Stimulated activated CD4-positive, alpha-beta T cell treated with anti-CD3 and anti-CD28 coated beads, Interleukin-4, amount 100 ng/mL, for 4 hours (primary cell): ENCODE data around the gene ABLIM1.
"Not testable (repeated sequence)": the region's sequence is repeated elsewhere in the genome, so short reads cannot be mapped to it uniquely, and the experiment has no call there.

ENCODE experiments used
- DNase-seq, 2 experiments: peaks; one replicate each; pipeline ENCODE4 v3.0.0-alpha.2; 2020

The ABLIM1 gene

DNA sequence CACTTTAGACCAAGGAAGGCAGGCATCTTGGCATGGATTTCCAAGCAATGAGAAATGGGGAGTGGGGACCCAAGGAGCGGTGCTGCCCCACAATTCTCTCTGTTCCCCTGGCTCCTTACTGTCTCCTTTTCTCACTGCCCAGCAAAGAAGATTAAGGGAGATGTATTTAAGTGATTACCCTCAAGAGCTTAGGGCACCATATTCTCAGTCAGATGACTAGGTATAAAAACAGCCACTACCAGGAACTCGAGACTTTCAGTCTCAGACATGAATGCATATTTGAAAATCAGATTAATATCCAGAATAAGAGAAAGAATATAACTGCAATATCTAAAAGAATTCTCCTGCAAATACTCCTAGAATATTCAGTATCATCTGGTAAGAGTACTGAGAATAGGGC lies at the start of gene ABLIM1:
ABLIM1 (minus strand) TSS at position 101 of the 400 bp plus-strand sequence; CDS start at position 26, 75 bp downstream.
- no peak for DNase-seq

DNA sequence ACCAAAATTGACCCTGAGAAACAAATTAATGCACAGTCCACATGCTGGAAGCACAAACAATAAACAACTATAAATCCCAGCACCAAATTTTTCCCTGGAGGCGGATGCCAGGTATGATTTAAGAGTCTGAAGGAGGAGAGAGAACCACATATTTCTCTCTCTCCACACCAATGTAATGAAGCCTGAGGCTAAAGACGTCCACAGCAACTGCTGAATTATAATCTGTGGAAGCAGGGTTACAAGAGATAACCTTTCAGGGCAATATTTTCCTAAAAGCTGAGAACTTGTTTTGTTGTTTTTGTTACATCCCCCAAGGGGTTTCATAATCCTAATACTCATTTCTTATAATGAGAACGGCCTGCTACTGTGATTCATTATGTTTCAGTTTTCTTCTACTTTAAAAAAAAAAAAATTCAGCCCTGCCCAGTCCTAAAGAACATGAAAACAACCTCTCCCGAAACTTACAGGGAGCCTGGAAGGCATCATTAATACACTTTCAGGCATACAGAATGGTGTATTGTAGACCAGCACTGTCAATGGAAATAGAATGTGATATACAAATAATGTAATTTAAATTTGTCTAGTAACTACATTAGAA lies 48.5 kb upstream of the ABLIM1 start:
- no peak for DNase-seq

DNA sequence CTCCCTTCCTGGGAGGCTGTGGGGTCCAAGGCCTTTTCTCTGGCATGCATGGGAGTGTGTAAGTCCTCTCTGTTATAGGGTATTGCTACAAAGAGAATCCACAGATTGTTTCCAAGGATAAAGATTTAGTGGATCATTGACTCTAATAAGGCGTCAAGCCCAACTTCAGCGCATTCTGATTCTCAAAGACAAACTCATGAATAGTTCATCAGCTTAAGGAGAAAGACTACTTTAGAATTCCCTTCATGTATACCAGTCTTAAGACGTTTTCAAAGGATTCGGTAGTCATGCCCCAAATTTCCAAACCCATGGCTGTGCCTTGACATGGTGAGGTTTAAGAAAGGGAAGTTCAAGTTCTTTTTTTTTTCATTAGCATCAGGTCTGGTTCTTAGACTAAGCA lies 46.6 kb upstream of the ABLIM1 start:
- DNase-seq, result no peak

DNA sequence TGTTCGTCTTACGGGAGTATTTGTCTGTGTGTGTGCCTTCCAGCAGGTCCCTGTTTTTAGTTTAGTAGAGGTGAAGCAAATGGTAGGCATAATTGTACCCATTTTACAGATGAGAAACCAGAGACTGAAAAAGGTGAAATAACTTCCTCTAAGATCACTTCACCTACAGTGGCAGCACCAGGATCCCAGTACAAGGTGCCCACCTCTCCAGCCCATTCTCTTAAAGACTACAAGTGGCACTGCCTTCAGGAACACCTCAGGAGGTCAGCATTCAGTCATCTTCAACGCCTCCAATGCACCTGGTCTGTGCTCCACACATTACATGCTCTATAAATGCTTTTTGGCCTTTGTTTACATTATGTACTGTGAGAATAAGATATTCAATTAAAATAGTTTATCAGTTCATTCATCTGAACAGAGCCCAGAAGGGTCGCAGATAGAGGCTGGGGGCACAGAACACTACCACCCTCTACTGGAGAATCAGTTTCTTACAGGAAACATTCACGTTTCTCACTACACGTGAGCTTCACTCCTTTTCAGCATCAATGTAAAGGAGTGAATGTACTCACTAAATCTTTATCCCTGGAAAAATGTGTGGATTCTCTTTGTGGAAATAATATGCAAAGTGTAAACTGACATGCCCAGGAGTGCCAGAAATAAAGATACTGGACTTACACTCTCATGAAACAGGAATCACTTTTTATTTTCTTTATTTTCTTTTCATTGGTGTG lies 45.5 kb upstream of the ABLIM1 start:
- DNase-seq, result peak in 1 of 2 experiments; percentile 4

DNA sequence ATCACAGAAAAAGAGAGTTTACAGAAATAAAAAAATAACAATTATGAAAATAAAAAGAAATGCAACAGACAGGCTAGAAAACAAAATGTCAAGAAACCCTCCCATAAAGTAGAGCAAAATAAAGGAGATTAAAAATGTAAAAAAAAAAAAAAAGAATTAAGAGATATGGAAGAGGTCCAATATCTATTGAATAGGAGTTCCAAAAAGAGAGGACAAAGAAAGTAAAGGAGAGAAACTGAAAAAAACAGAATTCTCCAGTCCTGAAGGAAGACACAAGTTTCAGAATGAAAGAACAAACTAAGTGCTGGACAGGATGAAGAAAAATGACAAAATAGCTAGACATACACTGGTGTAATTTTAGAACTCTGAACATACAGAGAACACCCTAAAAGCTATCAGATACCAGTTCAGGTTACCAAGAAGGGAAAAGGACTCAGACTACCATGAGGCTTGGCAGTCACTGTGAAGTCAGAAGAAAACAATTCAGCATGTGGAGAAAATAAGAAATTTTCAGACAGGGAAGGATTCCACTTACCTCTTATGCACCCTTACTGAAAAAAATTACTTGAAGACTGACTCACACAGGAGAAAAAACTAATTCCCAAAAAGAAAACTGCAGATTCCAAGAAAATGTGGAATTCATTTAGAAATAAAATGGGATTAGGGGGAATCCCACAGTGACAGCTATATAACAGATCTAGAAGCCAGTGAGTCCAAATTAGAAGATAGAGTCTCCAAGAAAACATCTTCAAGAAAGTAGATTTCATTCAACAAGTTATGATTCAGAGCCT lies 40.4 kb upstream of the ABLIM1 start:
- no peak for DNase-seq

DNA sequence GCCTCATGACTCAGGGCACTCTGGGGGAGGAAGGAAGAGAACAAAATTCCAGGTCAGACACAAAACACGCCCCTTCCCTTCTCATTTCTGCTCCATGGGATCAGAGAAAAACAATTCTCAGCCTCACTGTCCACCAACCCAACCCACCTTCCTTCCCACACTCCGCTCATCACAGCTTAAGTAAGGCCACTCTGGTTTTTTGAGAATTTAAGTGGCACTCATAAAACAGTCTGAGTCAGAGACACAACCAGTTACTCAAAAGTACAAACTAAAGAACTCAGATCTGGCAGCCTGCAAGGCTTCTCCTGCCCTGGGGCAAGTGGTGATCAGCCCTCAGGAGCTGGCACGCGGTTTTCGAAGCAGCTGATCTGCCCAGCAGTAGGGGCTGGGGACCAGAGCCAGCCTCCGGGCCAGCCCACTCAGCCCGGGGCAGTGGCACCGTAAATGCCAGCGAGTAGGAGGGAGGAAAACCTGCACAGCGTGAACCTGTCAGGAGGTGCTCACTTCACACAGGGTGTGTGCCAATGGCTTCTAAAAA lies 39.1 kb upstream of the ABLIM1 start:
- DNase-seq, result no peak

DNA sequence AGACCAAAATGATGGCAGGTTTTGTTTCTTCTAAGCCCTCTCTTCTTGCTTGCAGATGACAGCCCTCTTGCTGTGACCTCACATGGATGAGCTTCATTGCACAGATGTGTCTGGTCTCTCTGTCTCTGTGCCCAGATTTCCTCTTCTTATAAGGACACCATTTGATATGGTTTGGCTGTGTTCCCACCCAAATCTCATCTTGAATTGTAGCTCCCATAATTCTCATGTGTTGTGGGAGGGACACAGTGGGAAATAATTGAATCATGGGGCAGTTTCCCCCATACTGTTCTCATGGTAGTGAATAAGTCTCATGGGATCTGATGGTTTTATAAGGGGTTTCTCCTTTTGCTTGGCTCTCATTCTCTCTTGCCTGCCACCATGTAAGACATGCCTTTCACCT lies 38.2 kb upstream of the ABLIM1 start:
- DNase-seq, result not testable (repeated sequence)

DNA sequence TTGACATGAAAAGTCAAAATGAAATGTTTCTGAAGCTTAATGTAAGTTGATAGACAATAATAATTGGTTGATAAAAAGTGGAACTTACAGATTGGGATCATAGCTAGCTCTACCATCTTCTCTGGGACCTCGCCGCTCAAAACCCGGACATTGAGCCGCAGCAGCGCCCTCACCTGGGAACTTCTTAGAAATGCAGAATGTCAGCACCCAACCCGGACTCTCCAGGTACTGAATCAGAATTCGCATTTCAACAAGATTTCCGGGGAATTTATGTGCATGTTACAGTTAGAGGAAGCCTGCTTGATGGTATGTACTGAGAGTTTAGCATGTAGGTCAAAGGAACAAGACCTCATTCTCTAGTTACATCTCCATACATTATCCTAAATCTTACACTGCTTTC lies 36.7 kb upstream of the ABLIM1 start:
- DNase-seq, result peak in 1 of 2 experiments; percentile 21

DNA sequence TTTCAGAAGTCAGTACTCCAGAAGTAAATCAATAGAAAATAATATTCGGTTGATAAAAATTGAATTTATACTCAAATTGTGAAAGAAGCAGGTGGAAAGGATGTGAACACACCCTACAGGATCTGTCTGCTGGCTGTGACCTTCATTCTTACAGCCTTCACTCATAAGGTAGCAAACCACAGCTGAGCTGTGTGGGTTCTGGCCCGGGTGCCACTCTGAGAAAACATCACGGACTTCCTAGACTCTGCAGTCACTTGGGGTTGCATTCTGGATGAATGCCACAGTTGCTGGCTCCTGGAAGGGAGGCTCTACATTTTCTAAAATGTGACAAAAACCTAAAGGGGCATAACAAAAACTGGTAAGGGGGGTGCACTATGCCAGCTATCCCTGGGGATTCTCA lies 36.0 kb upstream of the ABLIM1 start:
- DNase-seq, result no peak

DNA sequence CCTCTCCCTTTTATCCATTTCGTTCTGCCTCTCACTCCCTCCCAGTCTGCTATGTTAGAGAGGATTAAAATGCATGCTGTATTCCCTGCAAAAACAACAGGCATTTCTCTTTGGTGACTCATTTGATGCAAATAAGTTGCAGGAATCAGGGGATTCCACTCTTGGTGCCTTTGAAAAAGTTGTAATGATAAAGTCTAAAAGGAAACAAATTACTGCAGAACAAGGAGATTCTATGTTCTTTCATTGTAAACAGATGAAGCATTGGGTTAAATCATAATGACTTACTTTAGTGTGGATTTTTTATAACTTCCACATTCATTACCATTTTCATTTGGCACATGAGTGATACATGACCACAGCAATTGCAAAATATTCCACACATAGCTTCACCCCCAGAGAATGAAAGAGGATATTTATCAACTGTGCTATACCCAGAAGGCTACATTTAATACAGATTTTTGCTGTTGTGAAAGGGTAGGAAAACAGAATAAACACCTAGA lies 33.4 kb upstream of the ABLIM1 start:
- no peak for DNase-seq

DNA sequence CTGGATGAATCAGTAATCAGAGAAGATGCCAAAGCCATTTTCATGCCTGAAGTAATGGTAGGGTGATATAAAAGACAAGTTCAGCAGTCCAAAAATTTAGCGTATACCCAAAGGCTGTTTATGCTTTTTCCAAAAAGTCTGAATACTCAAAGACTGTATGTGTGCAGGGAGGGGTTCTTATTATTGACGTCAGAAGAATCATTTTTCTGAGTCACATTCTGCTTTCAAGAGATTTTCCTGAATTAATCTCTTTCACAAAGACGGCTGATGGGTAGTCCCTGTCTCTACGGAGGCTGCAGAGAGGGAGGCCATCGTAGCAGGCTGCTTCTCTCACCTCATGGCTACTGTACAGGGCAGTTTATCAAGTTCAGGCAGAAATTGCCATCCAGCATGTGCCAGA lies 30.7 kb upstream of the ABLIM1 start:
- DNase-seq, result no peak

DNA sequence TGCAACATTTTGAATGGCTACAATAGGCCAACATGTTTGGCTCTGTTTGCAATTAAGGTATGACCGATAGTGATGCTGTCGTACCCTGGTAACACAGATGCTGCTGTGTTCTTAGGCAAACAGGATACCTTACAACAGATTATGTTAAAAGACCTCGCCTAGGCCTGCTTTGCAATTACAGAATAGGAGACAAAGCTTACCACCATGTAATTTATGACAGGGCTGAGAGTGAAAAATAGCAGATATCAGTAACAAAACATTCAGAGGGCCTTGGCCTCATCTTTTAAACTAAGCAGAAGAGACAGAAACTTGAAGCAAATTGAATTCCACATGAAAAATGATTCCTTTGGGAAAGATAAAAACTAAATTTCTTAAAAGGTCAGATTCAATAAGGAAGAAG lies 29.4 kb upstream of the ABLIM1 start:
- no peak for DNase-seq

DNA sequence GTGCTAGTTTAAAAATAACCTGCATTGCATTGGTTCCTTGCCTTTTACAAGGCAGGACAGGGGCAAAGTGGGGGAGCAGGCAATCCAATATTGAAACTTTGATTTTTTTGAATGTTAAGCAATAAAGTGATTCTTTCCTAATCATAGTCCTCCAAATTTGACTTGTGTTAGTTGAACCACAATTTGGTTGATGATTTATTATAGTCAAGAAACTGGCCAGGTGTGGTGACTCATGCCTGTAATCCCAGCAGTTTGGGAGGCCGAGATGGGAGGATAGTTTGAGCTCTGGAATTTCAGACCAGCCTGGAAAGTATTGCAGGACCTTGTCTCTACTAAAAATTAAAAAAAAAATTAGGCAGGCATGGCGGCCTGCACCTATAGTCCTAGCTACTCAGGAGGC lies 27.9 kb upstream of the ABLIM1 start:
- DNase-seq, result no peak

DNA sequence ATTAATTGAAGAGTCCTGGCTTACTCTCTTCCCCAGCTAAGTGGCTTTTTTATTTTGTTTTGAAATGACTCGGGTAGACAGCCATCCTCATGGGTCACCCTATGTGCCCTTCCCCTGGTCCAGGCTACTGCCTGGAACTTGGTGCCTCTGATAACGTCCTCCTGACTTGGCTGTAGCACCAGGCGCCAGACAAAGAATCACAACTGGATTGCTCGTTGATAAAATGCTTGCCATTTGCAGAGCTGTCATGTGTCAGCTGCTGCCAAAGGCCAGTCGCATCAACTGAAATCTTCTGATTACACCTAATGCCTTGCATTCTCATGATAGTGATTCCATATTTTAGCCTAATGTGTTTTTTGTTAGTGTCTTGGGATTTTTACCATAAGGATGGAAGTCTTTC lies 27.4 kb upstream of the ABLIM1 start:
- DNase-seq, result no peak

DNA sequence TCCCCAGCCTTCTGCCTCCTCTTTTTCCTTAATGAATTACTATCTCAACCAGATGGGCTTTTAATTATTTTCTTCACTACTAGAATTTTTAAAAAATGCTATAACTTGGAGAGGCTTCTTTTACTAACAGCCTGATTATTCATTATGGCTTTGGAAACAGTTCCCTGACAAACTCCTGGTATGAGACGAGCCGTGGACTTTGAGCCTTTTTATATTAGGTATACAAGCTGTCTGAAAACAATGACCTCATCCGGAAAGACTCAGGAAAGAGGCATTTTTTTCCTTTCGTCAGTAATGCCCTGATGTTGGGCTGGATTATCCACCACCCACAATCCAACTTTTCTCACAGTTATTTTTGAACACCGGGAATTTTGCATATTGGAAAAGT lies 26.7 kb upstream of the ABLIM1 start:
- DNase-seq, result no peak

DNA sequence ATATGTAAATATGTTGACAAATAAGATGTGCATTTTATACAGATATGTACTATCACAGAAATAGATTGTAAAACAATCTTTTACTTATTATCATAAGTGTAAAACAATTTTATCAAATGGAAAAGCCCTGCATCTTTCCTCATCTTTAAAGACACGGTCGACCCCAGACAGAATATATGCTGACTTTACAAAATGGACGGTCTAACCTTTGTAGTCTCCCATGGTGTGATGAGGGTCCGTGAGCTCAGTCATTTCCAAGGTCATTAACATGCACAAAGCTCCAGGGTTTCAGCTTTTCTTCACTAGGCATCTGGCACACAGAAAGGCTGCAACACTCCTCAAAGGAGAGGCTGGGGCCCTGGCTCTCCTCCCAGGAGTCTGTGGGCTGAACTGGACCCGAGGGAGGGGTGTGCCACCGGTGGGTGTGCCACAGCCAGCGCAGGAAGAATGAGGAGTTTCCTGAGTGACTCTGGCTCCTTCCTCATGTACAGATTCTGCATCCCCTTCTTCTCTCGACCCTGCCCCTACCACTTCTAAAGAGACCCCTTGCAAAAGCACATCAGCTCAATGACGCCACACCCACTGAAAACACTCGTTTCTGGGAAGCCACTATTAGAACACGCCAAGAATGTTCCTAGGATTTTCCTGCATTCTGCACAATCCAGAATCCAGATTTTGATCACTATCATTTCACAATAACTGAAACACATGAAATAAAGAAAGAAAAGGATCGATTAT lies 26.2 kb upstream of the ABLIM1 start:
- no peak for DNase-seq

DNA sequence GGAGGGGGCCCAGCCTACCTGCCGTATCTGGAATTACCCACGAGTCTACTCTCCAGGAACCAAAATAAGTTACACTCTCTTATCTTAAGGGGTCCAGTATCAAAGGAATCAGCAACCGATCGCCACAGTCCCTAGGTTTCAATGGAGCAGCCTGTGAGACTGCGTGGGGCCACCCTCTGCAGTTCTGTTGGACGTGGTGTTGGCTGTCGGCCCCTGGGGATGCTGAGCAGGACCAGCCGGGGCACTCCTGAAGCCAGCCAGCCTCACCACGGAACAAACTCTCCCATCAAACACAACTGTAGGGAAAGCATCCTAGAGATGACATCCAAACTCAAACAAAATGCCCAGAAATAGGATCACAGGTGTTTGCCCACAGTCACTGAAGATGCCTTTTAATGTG lies 25.5 kb upstream of the ABLIM1 start:
- no peak for DNase-seq

DNA sequence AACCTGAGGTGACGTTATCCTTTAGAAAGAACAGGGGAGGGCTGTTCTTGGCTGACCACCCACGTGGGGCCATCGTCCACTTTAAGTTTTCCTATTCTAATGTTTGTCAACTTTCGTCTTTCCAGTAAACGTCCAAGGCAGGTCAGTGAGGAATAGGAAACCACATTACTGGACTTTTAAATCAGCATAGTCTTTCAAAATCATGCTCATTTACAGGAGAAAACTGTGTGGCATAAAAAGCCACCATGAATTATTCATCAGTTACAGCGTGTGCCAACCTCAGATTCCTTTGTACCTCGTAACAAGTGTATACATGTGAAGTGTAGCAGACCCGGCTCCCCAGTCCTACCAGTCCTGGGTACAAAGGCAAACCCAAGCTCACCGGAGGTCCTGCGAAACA lies 25.1 kb upstream of the ABLIM1 start:
- no peak for DNase-seq

DNA sequence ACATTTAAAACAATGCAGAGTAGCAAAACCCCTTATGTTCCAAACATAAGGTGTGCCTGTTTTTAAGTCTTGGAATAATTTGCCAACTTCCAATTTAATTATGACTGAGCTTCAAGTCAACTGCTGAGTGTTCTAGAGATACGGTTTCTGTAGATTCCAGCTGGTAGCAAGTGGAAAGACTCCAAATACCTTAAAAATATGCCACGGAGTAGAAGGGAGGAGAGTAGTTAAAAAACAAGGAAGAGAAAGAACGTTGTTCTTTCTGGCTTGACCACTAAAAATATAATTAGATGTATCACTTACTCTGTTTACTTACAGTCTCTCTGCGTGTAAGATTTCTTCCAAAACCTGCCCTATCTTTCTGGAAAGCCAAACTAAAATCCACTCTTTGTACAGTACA lies 24.5 kb upstream of the ABLIM1 start:
- DNase-seq, result no peak

DNA sequence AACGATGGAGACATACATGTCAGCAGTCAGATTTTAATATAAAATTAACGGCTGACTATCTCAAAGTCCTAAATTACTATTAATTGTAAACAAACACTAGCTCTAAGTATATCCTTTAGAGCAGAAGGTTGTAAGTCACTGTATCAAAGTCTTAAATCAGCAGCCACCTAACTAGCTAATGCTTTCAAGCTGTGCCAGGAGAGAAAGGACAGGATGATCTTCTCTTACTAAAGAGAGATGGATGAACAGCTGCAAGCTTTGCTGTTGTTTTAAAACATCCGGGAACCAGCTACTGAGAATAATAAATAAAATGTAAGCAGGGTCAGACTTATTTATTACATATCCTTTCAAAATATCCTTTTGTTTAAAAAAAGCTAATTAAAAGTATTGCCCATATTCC lies 24.0 kb upstream of the ABLIM1 start:
- no peak for DNase-seq

DNA sequence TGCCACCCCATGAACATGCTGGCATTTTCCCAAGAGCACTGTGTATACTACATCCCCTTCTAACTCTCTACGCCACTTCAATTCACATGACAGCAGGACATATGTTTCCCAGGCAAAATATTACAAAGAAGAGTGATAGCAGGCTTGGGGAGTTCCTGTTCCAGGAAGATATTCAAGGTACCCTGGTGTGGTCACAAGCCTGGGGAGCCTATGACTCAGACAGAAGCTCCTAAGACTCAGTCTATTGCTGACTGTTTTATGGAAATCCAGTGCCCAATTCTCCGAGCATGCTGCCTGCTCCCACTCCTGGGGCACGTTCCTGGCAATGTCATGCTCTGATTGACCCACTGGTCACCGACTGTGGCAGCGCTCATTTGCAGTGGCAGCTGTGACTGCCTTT lies 23.5 kb upstream of the ABLIM1 start:
- DNase-seq, result no peak

DNA sequence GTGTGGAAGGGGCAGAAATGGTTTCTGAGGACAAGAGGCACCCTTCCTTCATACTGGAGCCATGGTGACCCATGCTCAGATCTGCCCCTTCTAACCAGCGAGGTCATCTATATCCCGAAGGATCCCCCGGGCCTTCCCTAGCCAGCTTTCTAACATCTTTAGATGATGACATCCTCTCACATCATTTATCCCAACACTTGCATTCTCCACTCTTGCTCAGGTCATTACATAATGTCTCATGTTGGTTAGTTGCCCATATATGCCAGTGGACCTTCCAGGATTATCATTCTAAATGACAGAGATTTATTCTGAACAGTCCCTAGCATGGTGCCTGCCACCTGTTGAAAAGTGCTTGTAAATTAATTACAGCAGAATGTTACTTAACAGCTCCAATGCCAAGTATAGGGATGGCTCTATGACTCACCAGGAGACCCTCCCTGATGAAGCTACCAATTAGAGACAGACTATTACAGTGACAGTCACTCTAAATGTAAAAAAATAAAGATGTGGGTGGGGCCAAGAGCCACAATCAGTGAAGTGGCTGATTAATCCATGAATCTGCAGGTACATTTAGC lies 22.6 kb upstream of the ABLIM1 start:
- DNase-seq, result no peak

DNA sequence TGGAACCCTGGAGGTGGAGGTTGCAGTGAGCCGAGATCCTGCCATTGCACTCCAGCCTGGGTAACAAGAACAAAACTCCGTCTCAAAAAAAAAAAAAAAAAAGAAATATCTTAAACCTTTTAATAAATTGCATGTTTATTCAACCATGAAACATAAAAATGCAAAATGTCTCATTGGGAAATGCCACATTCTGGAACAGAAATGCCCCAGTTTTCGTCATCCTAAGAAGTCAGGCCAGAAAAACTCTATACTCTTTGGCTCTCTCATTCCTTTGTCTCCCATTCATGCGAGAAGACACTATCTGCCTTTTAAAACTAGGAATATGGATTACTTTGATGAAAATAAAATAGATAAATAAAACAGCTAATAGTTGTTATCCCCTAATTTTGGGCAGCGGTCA lies 21.5 kb upstream of the ABLIM1 start:
- DNase-seq, result no peak
